Measurements from ENCODE around the gene SIRT2. TPM values are rescaled to one million over a fixed set of nuclear protein-coding genes. Genes with fewer than 3 reads are reported as not detected.
A peak's percentile ranks its signal among the peaks of the same experiment; 100 is the strongest.

Gene SIRT2
- total and polyA plus RNA-seq, 2 of the 8 experiments (the other 6 are each of a cell fraction or from before 2014, with no cell fraction given): 6.5 to 10.0 TPM

- no peak overlapping the region for H3K23ac ChIP-seq (ENCODE audit: insufficient read length)
- peaks cover 0 to 7% of the 10 kb centered on the region in 2 experiments; a peak in 1 of 4 replicates for H3K9me3 ChIP-seq (ENCODE audit: insufficient read depth in 2 of 2, low read depth in 1 of 2, low read length in 1 of 2)
- H4K91ac ChIP-seq (replicated peaks; ENCODE audit: insufficient read length, low read length): no peak overlapping the region
- H3K9ac ChIP-seq (replicated peaks in 1 of 4; ENCODE audit: extremely low read depth in 1 of 4, low read depth in 3 of 4, low read length in 3 of 4): 0 out of 7 replicates have a peak overlapping the region, but pooled peaks of 1 of the 4 experiments have one; percentile 82
- no peak overlapping the region for H3K27ac ChIP-seq (ENCODE audit: low read depth, low read length)
- H2BK5ac ChIP-seq (ENCODE audit: low read depth, low read length): no peak overlapping the region
- H3K4me1 ChIP-seq (replicated peaks in 1 of 4; ENCODE audit: control insufficient read depth in 3 of 4, insufficient read depth in 4 of 4, low read length in 3 of 4): peaks cover 0 to 13% (median 9%) of the 10 kb centered on the region in 4 experiments; a peak in 6 of 7 replicates
- POLR2A ChIA-PET (ENCODE audit: partially characterized antibody): interaction anchor here (0.6 to 4.5 kb wide), 16 partner anchors 8 to 123 kb away, joined by 3 to 65 read pairs (median 8); partner anchors contain the start of genes CCER2, ECH1, MRPS12 and RINL
- peaks cover 0 to 8% (median 0%) of the 10 kb centered on the region in 4 experiments; a peak in 1 of 8 replicates for H3K36me3 ChIP-seq (ENCODE audit: control insufficient read depth in 2 of 4, insufficient read depth in 4 of 4, low read length in 3 of 4)
- H3K4me3 ChIP-seq (ENCODE audit: extremely low read depth in 1 of 4, insufficient read depth in 2 of 4, low read depth in 3 of 4, low read length in 4 of 4): peak overlapping the region; percentile 67 to 80 (median 72); a peak in 7 of 8 replicates
- DNase-seq (ENCODE audit: low read depth in 1 of 2, low spot score in 2 of 2): no peak
- peak overlapping the region; percentile 89 to 96 for H3K4me2 ChIP-seq (ENCODE audit: insufficient read depth in 1 of 2, low read depth in 2 of 2, low read length in 2 of 2)
- no peak overlapping the region for H3K4ac ChIP-seq (replicated peaks; ENCODE audit: insufficient read length, low read depth, low read length)
- no peak overlapping the region for H2BK12ac ChIP-seq (ENCODE audit: low read depth, low read length)
- WGBS, 2 experiments (ENCODE audit: extremely low coverage in 1 of 2, insufficient coverage in 1 of 2, insufficient read length in 1 of 2, insufficient replicate concordance in 2 of 2, low coverage in 1 of 2, low lambda C conversion rate in 2 of 2, missing lambda C conversion rate in 1 of 2): 87% methylated on average over 17 of the region's 17 CpGs; no CpG with 5 or more reads in 1 of the 2 experiments
- peaks cover 21% of the 10 kb centered on the region for H3K23me2 ChIP-seq (ENCODE audit: low read depth, low read length)
- H3K14ac ChIP-seq (ENCODE audit: insufficient read length): no peak overlapping the region
- H2AFZ ChIP-seq (ENCODE audit: low read length): 0 out of 2 replicates have a peak overlapping the region, but pooled peaks have one; percentile 8
- H4K8ac ChIP-seq (ENCODE audit: extremely low read depth, insufficient read depth, low read length): no peak overlapping the region; the same call in 1 of the 2 replicates
- H4K20me1 ChIP-seq (replicated peaks in 1 of 2; ENCODE audit: control insufficient read depth in 1 of 2, insufficient read depth in 2 of 2, low read length in 2 of 2): peaks cover 2 to 5% of the 10 kb centered on the region in 2 experiments
- H2AK5ac ChIP-seq (ENCODE audit: low read depth, low read length): no peak overlapping the region
- CTCF ChIA-PET (ENCODE audit: partially characterized antibody): interaction anchor here (0.6 to 4.3 kb wide), 8 partner anchors 10 to 298 kb away, joined by 3 to 21 read pairs (median 4); no protein-coding TSS in a partner anchor
- H3K56ac ChIP-seq (replicated peaks; ENCODE audit: insufficient read length, low read depth, low read length): no peak overlapping the region
- no peak overlapping the region for H4K5ac ChIP-seq (ENCODE audit: insufficient read length, low read depth, low read length)
- H3K79me2 ChIP-seq (ENCODE audit: control insufficient read depth in 1 of 2, insufficient read depth in 2 of 2, low read length in 2 of 2): peaks cover 9% of the 10 kb centered on the region in 2 experiments
- H2BK20ac ChIP-seq (ENCODE audit: low read length): no peak overlapping the region
- no peak for FAIRE-seq
- no peak overlapping the region for H3K18ac ChIP-seq (ENCODE audit: extremely low read depth, low read length)
- TF ChIP-seq KDM5A (IDR thresholded peaks at IDR 0.05; ENCODE audit: low read length) (no peak), ASH2L (IDR thresholded peaks at IDR 0.05; ENCODE audit: low read length) (no peak), RBBP5 (IDR thresholded peaks at IDR 0.05; ENCODE audit: borderline replicate concordance, low read depth, low read length) (no peak), HDAC2 (IDR thresholded peaks at IDR 0.05; ENCODE audit: borderline replicate concordance in 1 of 2, low read depth in 2 of 2, low read length in 2 of 2) (no peak), SRF (IDR thresholded peaks at IDR 0.05; ENCODE audit: low read depth, low read length) (no peak), CHD2 (IDR thresholded peaks at IDR 0.05; ENCODE audit: low read length) (no peak), RNF2 (IDR thresholded peaks at IDR 0.05; ENCODE audit: borderline replicate concordance, low read depth, low read length, missing control alignments, poor library complexity, severe bottlenecking) (no peak), SIN3A (conservative IDR thresholded peaks at IDR 0.05 in 1 of 2, IDR thresholded peaks at IDR 0.05 in 1 of 2; ENCODE audit: low read depth in 1 of 2, low read length in 2 of 2) (no peak), CBX5 (IDR thresholded peaks at IDR 0.05; ENCODE audit: low read depth, low read length) (no peak)
- TF ChIP-seq, protein P1, sequence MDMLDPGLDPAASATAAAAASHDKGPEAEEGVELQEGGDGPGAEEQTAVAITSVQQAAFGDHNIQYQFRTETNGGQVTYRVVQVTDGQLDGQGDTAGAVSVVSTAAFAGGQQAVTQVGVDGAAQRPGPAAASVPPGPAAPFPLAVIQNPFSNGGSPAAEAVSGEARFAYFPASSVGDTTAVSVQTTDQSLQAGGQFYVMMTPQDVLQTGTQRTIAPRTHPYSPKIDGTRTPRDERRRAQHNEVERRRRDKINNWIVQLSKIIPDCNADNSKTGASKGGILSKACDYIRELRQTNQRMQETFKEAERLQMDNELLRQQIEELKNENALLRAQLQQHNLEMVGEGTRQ (IDR thresholded peaks at IDR 0.05; ENCODE audit: low read length): no peak
- peaks cover 4% of the 10 kb centered on the region; the same call in 1 of the 2 replicates for H3K79me1 ChIP-seq (ENCODE audit: low read depth, low read length)
- no peak overlapping the region; the same call in 1 of the 2 replicates for H2BK15ac ChIP-seq (ENCODE audit: low read length)
- no peaks in the 10 kb centered on the region for H3K27me3 ChIP-seq (replicated peaks in 1 of 4; ENCODE audit: control insufficient read depth in 3 of 4, extremely low read depth in 1 of 4, insufficient read depth in 3 of 4, low read length in 3 of 4)
- H2BK120ac ChIP-seq (replicated peaks; ENCODE audit: low read depth, low read length): no peak overlapping the region
These were observed 46.2 kb downstream of the SIRT2 start for GRCh38 chr19:38853214-38853613.

All from H1 (cell line).